ENCODE data around the gene RNF126. TPM values are rescaled to one million over a fixed set of nuclear protein-coding genes. Genes with fewer than 3 reads are reported as not detected.
A peak's percentile ranks its signal among the peaks of the same experiment; 100 is the strongest.
"Not testable (repeated sequence)": the region's sequence is repeated elsewhere in the genome, so short reads cannot be mapped to it uniquely, and the experiment has no call there.

Gene RNF126
- 19.7 TPM for total RNA-seq
- long read RNA-seq, transcript RNF126-201 (9 exons, 1,694 nt): major isoform, 14 of 29 reads
- long read RNA-seq, partial matches to known transcripts: 2 of 29 reads
- long read RNA-seq, other reads (novel, unspliced or antisense): 10 of 29 reads

GRCh38 chr19:662962-663681 lies at the start of gene RNF126:
Gene RNF126, minus strand, starts transcription at chr19:663214. Its CDS starts 93 bp downstream, at chr19:663121.
- peak; percentile 91 for ATAC-seq
- intact Hi-C loops (cut with DNase I): loop anchor here (1.0 to 5.0 kb wide), 2 partner anchors 17 to 86 kb away; no protein-coding TSS in a partner anchor
- peak; percentile 96 for DNase-seq (ENCODE audit: missing footprints)

GRCh38 chr19:711254-711653 lies 48.2 kb upstream of the RNF126 start:
- ATAC-seq (no peak), DNase-seq (ENCODE audit: missing footprints) (no peak)
- intact Hi-C loops (cut with DNase I): loop anchor here (5.0 kb wide), 1 partner anchor 34 kb away; the partner anchor contains the start of gene FSTL3

- no peak for DNase-seq (ENCODE audit: missing footprints)
- ATAC-seq: no peak
- intact Hi-C loops (cut with DNase I): loop anchor here (1.0 to 5.0 kb wide), 2 partner anchors 18 to 33 kb away; partner anchors contain the start of gene FSTL3
Measured at GRCh38 chr19:710767-711166, 47.8 kb upstream of the RNF126 start.

DNA sequence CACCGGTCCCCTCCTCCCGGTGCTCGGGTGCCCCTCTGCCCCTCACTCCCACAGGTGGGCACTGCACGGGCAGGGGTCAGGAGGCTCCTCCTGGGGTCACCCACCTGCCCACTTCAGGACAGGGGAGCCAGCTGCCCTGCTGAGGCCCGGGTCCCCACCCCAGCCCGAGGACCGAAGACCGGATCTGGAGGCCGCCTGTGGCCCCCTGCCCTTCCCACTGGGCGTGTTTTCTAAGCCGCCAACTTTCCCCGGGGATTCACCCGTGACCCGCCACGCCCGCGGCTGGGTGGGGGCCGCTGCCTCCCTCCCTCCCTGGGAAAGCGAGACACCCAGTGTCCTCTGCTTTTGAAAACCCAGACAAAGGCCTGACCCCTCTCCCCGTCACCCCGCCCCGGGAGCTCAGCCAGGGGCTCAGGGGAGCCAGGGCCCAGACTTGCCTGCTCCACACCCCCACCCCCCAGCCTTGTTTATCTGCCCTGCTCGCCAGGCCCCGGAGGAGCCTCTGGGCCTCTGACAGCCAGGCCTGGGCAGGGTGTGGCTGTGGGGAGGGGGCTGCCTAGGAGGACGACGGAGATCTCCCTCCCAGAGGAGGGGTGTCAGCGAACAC lies 47.1 kb upstream of the RNF126 start:
- peak; percentile 80 for DNase-seq (ENCODE audit: missing footprints)
- intact Hi-C loops (cut with DNase I): loop anchor here (1.0 to 5.0 kb wide), 2 partner anchors 18 to 33 kb away; partner anchors contain the start of gene FSTL3

GRCh38 chr19:709196-709964 lies 46.4 kb upstream of the RNF126 start:
- intact Hi-C loops (cut with DNase I): no loop called here
- no peak for DNase-seq (ENCODE audit: missing footprints)
- peak; percentile 10 for ATAC-seq

More for the DNA sequence above, 47.1 kb upstream of the RNF126 start:
- peak; percentile 61 for ATAC-seq

- DNase-seq (ENCODE audit: missing footprints): no peak
- peak; percentile 17 for ATAC-seq
- intact Hi-C loops (cut with DNase I): no loop called here
Measured at GRCh38 chr19:708154-709143, 45.4 kb upstream of the RNF126 start, which contains the start of gene PALM. Gene PALM, plus strand, starts transcription at chr19:708935. Its CDS starts 212 bp downstream, at chr19:709147.

GRCh38 chr19:704447-704741 lies 41.4 kb upstream of the RNF126 start:
- DNase-seq (ENCODE audit: missing footprints) (no peak), ATAC-seq (no peak)
- intact Hi-C loops (cut with DNase I): no loop called here

DNA sequence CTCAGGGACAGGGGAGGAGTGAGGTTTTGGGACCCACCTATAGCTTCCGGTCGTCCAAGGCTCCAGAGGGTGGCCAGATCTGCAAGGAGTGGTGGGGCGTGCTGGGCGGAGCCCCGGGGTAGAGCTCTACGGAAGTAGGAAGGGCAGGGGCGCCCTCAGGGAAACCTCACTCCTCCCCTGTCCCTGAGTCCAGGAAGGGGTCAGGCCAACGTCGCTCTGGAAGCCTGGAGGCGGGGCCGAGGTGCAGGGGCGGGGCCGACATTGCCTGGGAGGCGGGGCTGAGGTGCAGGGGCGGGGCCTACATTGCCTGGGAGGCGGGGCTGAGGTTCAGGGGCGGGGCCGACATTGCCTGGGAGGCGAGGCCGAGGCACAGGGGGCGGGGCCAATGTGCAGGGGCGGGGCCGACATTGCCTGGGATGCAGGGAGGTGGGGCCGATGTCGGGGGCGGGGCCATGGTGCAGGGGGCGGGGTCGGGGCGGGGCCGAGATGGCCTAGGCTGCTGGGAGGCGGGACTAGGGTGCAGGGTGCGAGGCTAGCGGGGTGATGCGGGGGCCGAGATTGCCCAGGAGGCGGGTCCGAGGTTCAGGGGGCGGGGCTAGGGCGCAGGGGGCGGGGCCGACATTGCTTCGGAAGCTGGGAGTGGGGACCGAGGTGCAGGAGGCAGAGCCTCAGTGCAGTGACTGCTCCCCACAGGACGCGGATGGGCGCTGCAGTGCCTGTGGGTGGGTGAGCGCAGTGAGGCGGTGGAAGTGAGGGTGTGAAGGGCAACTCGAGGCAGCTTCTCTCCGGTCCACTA lies 40.8 kb upstream of the RNF126 start:
- intact Hi-C loops (cut with DNase I): no loop called here
- ATAC-seq (peak; percentile 76), DNase-seq (ENCODE audit: missing footprints) (peak; percentile 93)

- DNase-seq (ENCODE audit: missing footprints) (no peak), ATAC-seq (no peak)
- intact Hi-C loops (cut with DNase I): no loop called here
Measured at GRCh38 chr19:703329-703650, 40.3 kb upstream of the RNF126 start.

- ATAC-seq; DNase-seq (ENCODE audit: missing footprints); intact Hi-C loops (cut with DNase I): not testable (repeated sequence)
Measured at GRCh38 chr19:702847-703246, 39.8 kb upstream of the RNF126 start.

GRCh38 chr19:699885-700284 lies 36.9 kb upstream of the RNF126 start:
- DNase-seq (ENCODE audit: missing footprints); ATAC-seq; intact Hi-C loops (cut with DNase I): not testable (repeated sequence)

- ATAC-seq; intact Hi-C loops (cut with DNase I); DNase-seq (ENCODE audit: missing footprints): not testable (repeated sequence)
Measured at GRCh38 chr19:698529-698928, 35.5 kb upstream of the RNF126 start.

- no peak for DNase-seq (ENCODE audit: missing footprints)
- intact Hi-C loops (cut with DNase I): no loop called here
- no peak for ATAC-seq
Measured at GRCh38 chr19:695352-695949, 32.4 kb upstream of the RNF126 start, which contains the start of gene PRSS57. Gene PRSS57, minus strand, starts transcription at chr19:695452. Its CDS starts 22 bp downstream, at chr19:695430.

GRCh38 chr19:694481-695351 lies 31.7 kb upstream of the RNF126 start:
- intact Hi-C loops (cut with DNase I): no loop called here
- DNase-seq (ENCODE audit: missing footprints): no peak
- no peak for ATAC-seq

DNA sequence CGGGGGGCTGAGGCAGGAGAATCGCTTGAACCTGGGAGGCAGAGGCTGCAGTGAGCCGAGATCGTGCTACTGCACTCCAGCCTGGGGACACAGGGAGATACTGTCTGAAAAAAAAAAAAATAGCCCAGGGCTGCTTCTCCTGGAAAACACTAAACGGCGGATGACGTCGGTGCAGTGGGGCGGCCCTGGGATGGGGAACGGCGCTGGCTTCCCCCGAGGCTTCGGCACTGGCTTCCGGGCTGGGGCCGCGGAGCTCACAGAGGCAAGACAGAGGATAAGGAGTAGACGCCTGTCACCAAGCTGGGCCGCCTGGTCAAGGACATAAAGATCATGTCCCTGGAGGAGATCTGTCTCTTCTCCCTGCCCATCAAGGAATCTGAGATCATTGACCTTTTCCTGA lies 27.2 kb upstream of the RNF126 start:
- peak; percentile 76 for DNase-seq (ENCODE audit: missing footprints)
- intact Hi-C loops (cut with DNase I): no loop called here
- ATAC-seq: peak; percentile 73

DNA sequence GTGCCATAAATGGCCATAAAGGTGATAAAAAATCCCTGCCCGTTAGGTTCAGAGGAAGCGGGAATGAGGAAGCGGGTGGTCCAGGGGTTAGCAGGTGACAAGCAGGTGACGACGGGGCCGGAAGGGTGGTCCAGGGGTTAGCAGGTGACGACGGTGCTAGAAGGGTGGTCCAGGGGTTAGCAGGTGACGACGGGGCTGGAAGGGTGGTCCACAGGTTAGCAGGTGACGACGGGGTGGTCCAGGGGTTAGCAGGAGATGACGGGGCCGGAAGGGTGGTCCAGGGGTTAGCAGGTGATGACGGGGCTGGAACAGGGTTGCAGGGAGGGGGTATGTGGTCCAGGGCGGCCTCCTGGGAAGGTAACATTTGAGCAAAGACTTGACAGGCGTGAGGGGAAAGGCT lies 26.0 kb upstream of the RNF126 start:
- DNase-seq (ENCODE audit: missing footprints) (no peak), ATAC-seq (no peak)
- intact Hi-C loops (cut with DNase I): no loop called here
